A673 (cell line): ENCODE data around the gene ARHGAP8. TPM values are rescaled to one million over a fixed set of nuclear protein-coding genes. Genes with fewer than 3 reads are reported as not detected.
"Not testable (repeated sequence)": the region's sequence is repeated elsewhere in the genome, so short reads cannot be mapped to it uniquely, and the experiment has no call there.

Experiments
- BruUV-seq: library from RNA; stranded (reverse); fragments of 400-500 nt; replicated peaks from 2 replicates; lab custom pipeline; 2021; lab: Mats Ljungman, UMichigan
- CTCF ChIA-PET: fragments of 300-600 bp; sonication (Branson Sonifier 250); formaldehyde crosslinking; loops from one replicate; lab custom pipeline; 2022; ENCODE audit warnings: antibody characterized with exemption; lab: Charles Lee
- POLR2A ChIA-PET: fragments of 300-600 bp; sonication (Branson Sonifier 250); formaldehyde crosslinking; loops from one replicate; lab custom pipeline; 2022; ENCODE audit warnings: antibody characterized with exemption; ENCODE audit not compliant: low non-redundant PET; lab: Charles Lee
- DNase-seq: peaks from one replicate; pipeline ENCODE4 v3.0.0-alpha.2; 2015; ENCODE audit warnings: low spot score
- H3K27ac ChIP-seq: fragments of 200-600 bp; sonication (generic); 2 replicates; pipeline ENCODE4 v1.5.1; 2016; ENCODE audit warnings: mixed run types, low read depth, mild to moderate bottlenecking, mixed read lengths, antibody characterized with exemption, low read length; ENCODE audit not compliant: poor library complexity, severe bottlenecking
- H3K27me3 ChIP-seq: fragments of 200-600 bp; sonication (generic); replicated peaks from 2 replicates; pipeline ENCODE4 v1.6.1; 2017; ENCODE audit warnings: mixed run types, low read depth, mild to moderate bottlenecking, mixed read lengths, antibody characterized with exemption, low read length; ENCODE audit not compliant: insufficient read depth, poor library complexity
- H3K36me3 ChIP-seq: fragments of 200-600 bp; sonication (generic); 2 replicates; pipeline ENCODE4 v1.6.1; 2016; ENCODE audit warnings: mixed run types, mild to moderate bottlenecking, mixed read lengths, antibody characterized with exemption, low read length; ENCODE audit not compliant: insufficient read depth, poor library complexity, severe bottlenecking
- H3K4me1 ChIP-seq: fragments of 200-600 bp; sonication (generic); 2 replicates; pipeline ENCODE4 v1.6.1; 2017; ENCODE audit warnings: mixed run types, mild to moderate bottlenecking, mixed read lengths, antibody characterized with exemption, low read length; ENCODE audit not compliant: insufficient read depth, poor library complexity, severe bottlenecking
- H3K4me3 ChIP-seq: fragments of 200-600 bp; sonication (generic); 2 replicates; pipeline ENCODE4 v1.5.1; 2016; ENCODE audit warnings: low read depth, mixed run types, mild to moderate bottlenecking, mixed read lengths, low read length; ENCODE audit not compliant: poor library complexity, severe bottlenecking
- H3K9me3 ChIP-seq: fragments of 200-600 bp; sonication (generic); 2 replicates; pipeline ENCODE4 v1.6.1; 2016; ENCODE audit warnings: mixed run types, low read depth, mild to moderate bottlenecking, mixed read lengths, antibody characterized with exemption, low read length; ENCODE audit not compliant: poor library complexity, severe bottlenecking
- CTCF ChIP-seq: fragments of 300-800, 200-600 bp; sonication (generic); conservative IDR thresholded peaks from 2 replicates; pipeline ENCODE4 v1.5.1; 2017; ENCODE audit warnings: low read depth, mild to moderate bottlenecking, antibody characterized with exemption, low read length, moderate library complexity, mixed read lengths
- EZH2 ChIP-seq: fragments of 200-600 bp; sonication (generic); IDR thresholded peaks from 2 replicates; pipeline ENCODE4 v1.6.1; 2017; ENCODE audit warnings: borderline replicate concordance, low read depth, mild to moderate bottlenecking, mixed read lengths, antibody characterized with exemption, low read length; ENCODE audit not compliant: poor library complexity, severe bottlenecking
- intact Hi-C: fragments of 100-400 bp; cut with micrococcal nuclease; formaldehyde crosslinking; loops from one replicate; pipeline ENCODE4 v1.10.0; 2022; ENCODE audit not compliant: unreplicated experiment
- total RNA-seq: library from RNA; stranded (reverse); gene quantifications from 2 replicates; pipeline ENCODE4 v1.2.3, GENCODE V29; 2021

The ARHGAP8 gene
- total RNA-seq, 1 experiment from 2014 or later: not detected

- intact Hi-C loops: no loop called here
- TF ChIP-seq CTCF (no peak), EZH2 (no peak)
- BruUV-seq: no TSS peak
Measured at GRCh38 chr22:44797181-44797725, 44.9 kb downstream of the ARHGAP8 start.

GRCh38 chr22:44799077-44799945 is 46.9 kb downstream of the ARHGAP8 start:
- intact Hi-C loops: no loop called here
- BruUV-seq: no TSS peak
- H3K27me3 ChIP-seq: peaks cover 3% of the 10 kb centered on the region
- H3K36me3 ChIP-seq: no peaks in the 10 kb centered on the region
- no peak for DNase-seq
- no peak overlapping the region for H3K4me3 ChIP-seq
- peaks cover 9% of the 10 kb centered on the region for H3K4me1 ChIP-seq
- H3K27ac ChIP-seq: no peak overlapping the region
- CTCF ChIA-PET: no interaction called here
- TF ChIP-seq CTCF (no peak), EZH2 (no peak)
- POLR2A ChIA-PET: no interaction called here
- H3K9me3 ChIP-seq: no peaks in the 10 kb centered on the region

More at GRCh38 chr22:44797181-44797725, 44.9 kb downstream of the ARHGAP8 start:
- Histone ChIP-seq H3K4me3 (no peak overlapping the region), H3K36me3 (no peaks in the 10 kb centered on the region), H3K4me1 (peaks cover 9% of the 10 kb centered on the region), H3K27me3 (peaks cover 3% of the 10 kb centered on the region), H3K27ac (no peak overlapping the region), H3K9me3 (no peaks in the 10 kb centered on the region)
- CTCF ChIA-PET: no interaction called here
- POLR2A ChIA-PET: no interaction called here
- no peak for DNase-seq

- POLR2A ChIA-PET, BruUV-seq, H3K27me3 ChIP-seq: not testable (repeated sequence)
Measured at GRCh38 chr22:44799946-44800634, 47.7 kb downstream of the ARHGAP8 start.

More at GRCh38 chr22:44799946-44800634, 47.7 kb downstream of the ARHGAP8 start:
- H3K4me1 ChIP-seq, H3K9me3 ChIP-seq, H3K27ac ChIP-seq, H3K4me3 ChIP-seq, H3K36me3 ChIP-seq, CTCF ChIA-PET, intact Hi-C loops, DNase-seq: not testable (repeated sequence)
